ENCODE measurements around the gene DGCR2.
"Not testable (repeated sequence)": the region's sequence is repeated elsewhere in the genome, so short reads cannot be mapped to it uniquely, and the experiment has no call there.

The DGCR2 gene

DNA sequence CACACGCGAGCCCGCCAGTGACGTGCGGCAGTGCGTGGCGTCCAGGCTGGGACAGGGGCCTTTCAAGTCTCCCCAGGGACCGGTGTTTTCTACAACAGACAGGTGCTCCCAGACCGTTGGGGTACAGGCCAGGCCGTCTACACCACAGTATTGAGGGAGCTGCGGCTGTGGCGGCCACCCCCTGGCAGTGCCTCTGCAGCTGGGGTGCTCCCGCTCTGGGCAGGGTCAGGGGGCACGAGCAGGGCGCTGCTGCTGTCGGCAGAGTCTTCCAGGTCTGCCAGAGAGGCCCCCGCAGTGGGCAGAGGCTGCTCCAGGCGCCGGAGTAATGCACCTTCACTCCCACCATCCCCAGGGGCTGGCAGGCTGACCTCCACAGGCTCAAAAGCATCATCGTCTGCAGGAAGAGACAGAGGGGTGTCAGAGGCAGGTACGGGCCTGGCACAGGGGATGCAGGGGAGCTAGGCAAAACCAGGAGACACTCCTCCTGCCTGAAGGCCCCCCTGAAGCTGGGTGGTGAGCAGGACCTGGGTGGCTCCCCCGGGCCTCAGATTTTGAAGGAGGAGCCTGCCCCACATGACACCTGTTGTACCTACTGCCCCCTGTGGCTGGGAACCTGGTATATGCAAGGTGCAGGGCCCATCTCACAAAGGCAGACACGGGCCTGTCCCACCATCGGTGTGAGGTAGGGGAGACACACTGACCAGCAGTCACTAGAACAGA, 83.3 kb downstream of the DGCR2 start:
- no peak for DNase-seq

DNA sequence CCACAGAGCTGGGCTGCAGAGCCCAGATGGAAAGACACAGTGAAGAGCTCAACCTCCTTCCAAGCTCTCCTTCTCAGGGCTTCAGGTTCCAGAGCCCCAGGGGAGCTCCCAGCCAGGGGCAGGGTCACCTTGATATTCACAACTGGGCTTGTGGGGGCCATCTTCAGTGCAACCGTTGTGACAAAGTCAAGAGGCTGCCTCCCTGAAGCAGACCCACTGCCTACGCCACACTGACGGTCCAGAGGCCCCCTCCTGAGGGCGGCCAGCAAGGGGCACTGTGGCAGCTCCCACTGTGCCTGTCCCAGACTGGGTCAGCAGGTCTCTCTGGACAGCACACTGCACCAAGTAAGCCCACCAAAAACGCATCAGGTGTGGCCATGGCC, 84.1 kb downstream of the DGCR2 start:
- no peak for DNase-seq

DNA sequence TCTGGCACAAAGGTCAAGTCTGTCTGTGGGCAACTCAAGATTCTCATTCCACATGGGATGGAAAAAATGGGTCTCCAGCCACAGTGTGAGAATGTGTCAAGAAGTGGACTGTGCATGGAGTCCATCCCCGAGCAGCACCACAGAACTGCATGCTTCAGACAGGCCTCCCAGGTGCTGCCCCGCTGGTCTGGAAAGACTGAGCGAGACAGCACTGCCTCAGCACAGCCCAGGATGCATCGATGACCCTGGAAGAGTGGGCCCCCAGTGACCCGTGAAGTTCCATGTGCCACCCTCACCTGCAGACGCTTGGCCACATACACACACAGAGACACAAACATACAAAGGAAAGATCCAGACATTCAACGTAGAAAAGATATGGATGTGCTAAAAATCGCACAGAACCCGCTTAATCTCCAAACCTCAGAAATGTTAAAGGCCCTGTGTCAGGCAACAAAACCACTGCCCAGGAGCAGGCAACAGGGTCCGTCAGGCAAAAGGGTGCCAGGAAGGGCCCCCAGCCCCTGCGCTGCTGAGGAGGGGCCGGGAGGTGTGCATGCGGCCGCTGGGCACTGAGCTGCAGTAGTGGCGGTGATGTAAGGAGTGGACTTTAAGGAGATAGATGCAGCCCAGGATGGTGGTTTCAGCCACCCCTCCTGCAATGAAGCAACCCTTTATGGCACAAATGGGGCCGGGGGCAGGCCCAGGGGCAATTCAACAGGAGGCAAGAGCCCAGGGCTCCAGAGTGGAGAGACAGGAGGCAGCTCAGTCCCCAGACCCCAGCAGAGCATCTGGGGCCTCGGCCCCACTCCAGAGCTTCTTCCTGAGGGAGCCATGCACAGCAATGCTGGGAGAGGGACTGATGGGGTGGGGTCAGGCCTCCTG, 84.7 kb downstream of the DGCR2 start:
- DNase-seq, result no peak

- no peak for DNase-seq
These were observed 85.5 kb downstream of the DGCR2 start for GRCh38 chr22:19036523-19037273.

GRCh38 chr22:19036229-19036522, 86.0 kb downstream of the DGCR2 start:
- no peak for DNase-seq

DNA sequence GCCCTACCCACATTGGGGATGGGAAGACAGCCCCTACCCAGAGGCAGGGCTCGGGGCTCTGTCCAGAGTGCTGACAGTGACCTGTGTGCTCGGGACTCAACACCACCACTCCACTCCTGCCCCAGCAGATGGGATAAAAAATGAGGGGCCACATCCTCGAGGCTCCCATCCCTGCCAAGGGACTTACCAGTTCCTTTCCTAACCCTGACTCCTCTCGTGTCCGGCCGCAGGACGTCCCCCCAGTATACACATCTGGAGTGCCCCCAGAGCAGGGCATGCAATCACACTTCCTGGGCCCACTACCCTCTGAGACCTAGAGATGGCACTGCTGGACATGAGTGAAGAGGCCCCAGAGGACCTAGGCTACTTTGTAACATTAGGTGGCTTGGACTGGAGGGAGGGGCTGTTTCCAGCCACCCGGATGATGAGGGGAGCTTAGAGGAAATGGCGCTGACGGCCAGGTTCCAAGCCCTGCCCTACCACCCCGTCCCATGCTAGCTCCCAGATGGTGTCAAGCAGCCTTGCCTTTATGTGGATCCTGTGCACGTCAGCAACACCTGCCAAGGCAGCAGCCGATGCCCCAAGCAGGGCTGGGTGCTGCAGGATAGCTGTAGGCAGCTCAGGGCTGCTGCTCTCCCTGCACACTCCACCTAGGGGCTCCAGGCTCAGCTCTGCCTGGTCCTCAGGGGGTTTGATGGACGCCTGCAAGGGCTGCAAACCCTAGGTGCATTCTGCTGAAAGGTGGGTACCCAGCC, 86.6 kb downstream of the DGCR2 start:
- DNase-seq, result no peak

- DNase-seq, result not testable (repeated sequence)
These were observed 87.1 kb downstream of the DGCR2 start for GRCh38 chr22:19035126-19035473.

GRCh38 chr22:19034724-19035120, 87.5 kb downstream of the DGCR2 start:
- not testable (repeated sequence) for DNase-seq

- DNase-seq, result not testable (repeated sequence)
These were observed 88.0 kb downstream of the DGCR2 start for GRCh38 chr22:19034031-19034723.

GRCh38 chr22:19033568-19033905, 88.7 kb downstream of the DGCR2 start:
- not testable (repeated sequence) for DNase-seq

DNA sequence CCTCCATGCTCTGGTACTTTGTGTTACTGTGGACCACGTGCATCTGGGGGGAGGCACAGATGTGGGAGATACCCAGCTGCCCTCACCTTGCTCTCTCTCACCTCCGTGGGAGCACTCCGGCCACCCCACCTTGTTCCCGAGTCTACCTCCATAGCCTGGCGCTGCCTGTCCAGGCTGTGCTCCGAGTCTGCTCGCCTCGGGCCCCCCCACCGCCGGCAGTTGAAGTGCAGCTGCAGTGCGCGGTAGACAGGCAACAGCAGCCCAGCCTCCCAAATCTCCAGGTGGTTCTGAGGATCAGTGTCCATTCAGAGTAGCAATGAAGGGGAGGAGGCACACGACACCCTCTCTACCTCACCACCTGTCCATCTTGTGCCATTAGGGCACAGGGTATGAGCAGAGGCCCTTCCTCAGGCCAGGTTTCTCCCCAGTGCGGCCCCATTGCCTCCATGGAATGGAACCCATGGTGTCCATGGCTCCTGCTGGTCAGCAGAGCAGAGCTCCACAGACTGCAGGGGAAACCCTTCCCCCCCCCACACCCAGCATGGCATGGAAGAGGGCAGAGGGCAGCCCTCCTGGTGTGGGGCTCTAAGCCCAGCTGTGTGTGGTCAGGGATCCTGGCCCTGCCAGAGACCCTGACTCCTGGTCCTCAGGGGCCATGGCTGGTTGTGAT, 89.2 kb downstream of the DGCR2 start:
- not testable (repeated sequence) for DNase-seq

DNA sequence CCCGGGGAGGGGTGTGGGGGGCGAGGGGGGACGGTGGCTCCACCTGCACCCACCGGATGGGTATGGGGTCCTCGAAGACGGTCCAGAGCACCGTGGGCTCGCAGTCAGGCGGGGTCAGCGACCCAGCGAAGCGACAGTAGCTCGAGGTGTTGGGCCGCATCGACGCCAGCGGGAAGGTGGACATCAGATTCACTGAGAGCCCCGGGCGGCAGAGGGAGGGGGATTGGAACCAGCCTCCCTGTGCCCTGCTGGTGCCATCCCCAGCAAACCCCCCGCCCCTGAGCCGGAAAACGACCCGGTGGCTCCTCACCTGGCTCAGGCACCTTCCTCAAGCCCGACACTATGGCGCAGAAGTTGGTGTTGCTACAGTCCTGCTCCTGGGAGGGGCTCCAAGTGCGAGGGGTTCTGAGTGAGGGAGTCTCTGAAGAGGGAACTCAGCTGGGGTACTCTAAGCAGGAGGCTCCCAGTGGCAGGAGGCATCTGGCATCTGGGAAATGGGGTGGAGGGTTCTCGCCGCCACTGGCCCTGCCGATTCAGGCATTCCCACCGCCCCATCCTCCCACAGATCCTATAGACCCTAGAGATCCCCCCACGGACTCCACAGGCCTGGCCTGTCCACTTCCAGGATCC, 89.9 kb downstream of the DGCR2 start:
- not testable (repeated sequence) for DNase-seq

GRCh38 chr22:19030889-19031252, 91.3 kb downstream of the DGCR2 start:
- DNase-seq, result not testable (repeated sequence)

DNA sequence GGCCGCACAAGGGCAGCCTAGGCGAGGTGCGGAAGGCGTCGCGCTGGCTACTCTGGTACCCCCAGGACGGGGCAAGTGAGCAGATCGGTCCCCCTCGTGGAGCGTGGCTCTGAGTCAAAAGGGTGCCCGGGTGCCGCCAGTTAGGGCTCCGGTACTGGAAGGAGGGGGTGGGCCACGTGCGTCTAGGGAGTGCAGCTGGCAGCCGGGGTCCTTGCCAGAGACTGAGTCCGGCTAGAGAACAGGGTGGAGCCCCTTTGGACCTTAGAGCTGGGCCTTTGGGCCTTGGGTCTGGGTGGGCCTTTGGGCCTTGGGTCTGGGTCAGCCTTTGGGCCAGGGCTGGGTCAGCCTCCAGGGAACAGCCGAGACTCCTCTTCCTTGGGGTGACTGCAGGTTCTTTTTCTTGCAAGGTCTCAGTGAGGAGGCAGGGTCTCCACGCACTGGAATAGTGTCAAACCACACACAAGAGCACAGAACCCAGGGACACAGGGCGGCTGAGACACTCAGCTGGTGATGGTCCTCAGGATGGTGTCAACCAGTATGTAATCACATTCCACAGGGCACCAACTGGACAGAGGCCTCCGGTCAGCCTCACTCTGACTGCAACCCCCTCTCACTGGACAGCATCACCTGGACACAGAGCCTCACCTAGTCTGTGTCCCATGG, 91.9 kb downstream of the DGCR2 start:
- DNase-seq, result not testable (repeated sequence)

DNA sequence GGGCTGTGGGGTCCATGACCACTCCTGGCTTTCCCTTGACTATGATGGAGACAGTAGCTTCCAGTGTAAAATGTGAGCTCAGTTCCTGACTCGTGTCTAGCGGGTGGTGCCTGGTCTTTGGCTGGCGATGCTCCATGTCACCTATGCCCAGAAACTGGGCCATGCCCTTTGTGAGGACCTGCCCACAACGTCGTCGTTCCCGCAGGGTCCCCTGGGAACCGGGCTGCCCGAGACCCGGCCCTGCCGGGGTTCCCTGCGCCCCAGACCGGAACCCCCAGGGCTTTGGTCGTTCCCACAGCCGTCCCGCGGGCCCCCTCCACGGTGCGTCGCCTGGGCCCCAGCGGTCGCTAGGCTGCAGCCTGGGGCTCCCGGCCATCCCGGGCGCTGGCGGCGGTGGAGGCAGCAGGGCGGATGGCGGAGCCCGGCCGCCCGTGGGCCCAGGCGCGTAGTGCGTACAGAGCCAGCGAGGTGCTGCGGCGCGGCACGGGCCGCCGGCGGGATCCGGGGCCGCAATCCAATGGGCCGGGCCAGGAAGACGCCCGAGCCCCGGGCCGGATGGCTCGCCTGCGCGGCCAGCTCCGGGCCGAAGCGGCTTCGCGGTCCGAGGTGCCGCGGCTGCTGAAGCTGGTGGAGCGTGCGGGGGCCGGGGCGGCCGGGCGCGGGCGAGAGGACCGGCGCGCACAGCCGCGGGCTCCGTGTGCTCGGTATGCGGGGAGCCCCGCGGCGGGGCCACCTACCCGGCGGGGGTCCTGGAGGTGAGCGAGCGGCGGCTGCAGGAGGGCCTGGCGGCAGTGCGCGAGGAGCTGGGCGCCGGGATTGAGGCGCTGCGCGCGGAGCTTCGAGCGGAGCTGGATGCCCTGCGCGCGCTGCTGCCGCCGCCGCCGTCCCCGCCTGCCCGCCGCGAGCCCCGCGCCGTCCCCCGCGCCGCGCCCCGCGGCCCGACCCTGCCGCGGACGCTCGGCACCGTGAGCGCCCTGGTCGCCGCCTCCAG, 92.8 kb downstream of the DGCR2 start:
- not testable (repeated sequence) for DNase-seq

DNA sequence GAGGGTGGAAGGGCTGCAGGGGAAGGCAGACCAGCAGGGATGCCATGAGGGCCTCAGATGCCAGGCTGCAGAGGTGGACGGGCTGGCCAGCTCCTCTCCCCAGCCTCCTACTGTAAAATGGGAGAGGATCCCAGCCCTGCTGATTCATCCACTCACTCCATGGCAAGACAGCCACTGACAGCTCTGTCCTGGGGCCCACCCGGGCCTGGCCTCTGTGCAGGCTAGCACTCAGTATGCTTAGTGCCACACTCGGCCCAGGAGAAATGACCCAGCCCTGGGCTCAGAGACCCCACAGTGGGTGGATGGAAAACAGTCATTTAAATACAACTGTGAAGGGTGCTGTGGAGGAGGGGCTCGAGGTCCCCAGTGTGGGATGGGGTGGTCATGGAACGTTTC, 94.2 kb downstream of the DGCR2 start:
- not testable (repeated sequence) for DNase-seq

- not testable (repeated sequence) for DNase-seq
These were observed 94.7 kb downstream of the DGCR2 start for GRCh38 chr22:19027371-19028059.

DNA sequence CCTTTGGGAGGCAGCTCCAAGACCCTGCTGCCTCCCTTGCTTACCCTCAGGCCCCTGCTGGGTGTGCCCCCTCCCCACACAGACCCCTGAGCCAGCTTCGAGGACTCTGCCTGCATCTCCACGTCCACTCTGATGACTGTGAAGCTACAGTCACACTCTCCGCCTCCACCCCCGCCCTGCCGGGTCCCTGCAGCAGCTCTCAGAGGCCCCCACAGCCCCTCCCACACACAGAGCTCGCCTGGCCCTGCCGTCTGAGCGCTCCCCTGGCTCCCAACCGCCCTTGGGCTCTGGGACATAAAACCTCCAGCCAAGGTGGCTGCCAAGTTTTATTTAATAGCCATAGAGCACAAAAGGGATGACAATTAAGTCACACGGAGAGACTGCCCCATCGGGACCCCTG, 96.1 kb downstream of the DGCR2 start:
- not testable (repeated sequence) for DNase-seq

GRCh38 chr22:19024956-19025489, 97.2 kb downstream of the DGCR2 start:
- DNase-seq, result not testable (repeated sequence)
